Activated CD8-positive, alpha-beta memory T cell treated with anti-CD3 and anti-CD28 coated beads, Interleukin-2, amount 50 U/mL, for 24 hours (primary cell): Measurements from ENCODE around the gene SLC5A1.

Experiments
- DNase-seq: peaks from one replicate; pipeline ENCODE4 v3.0.0-alpha.2; 2020; ENCODE audit errors: extremely low read depth

SLC5A1 gene

DNA sequence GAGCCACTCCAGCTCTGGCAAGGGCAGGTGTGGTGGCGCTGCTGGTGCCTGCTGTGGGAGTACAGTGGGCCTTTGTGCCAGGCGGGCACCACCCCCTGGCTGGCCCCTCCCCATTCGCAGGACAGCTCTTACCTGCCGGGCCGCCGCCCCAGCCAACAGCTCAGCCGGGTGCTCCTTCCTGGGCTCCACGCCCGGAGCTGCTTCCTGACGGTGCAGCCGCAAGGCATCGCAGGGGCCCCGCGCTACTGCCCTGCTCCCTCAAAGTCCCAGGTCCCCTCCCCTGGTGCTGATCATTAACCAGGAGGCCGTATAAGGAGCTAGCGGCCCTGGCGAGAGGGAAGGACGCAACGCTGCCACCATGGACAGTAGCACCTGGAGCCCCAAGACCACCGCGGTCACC, at the start of gene SLC5A1:
TSS of gene SLC5A1 (plus strand) at position 338 of the 400 bp plus-strand sequence. CDS start at position 359, 21 bp downstream.
- no peak for DNase-seq

DNA sequence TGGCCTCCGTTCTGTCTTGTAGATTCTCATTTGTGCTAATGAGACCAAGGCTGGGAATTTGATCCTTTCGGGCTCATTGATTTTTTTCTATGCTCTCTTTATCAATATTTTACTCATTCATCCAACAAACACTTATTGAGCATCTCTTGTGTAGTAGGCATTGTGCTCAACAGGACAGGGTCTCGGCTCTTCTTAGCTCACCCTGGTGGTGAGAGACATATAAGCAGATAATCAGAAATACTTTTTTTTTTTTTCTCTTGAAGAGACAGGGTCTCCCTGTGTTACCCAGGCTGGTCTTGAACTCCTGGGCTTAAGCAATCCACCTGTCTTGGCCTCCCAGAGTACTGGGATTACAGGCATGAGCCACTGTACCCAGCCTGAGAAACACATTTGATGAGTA, 48.0 kb upstream of the SLC5A1 start:
- DNase-seq: no peak

DNA sequence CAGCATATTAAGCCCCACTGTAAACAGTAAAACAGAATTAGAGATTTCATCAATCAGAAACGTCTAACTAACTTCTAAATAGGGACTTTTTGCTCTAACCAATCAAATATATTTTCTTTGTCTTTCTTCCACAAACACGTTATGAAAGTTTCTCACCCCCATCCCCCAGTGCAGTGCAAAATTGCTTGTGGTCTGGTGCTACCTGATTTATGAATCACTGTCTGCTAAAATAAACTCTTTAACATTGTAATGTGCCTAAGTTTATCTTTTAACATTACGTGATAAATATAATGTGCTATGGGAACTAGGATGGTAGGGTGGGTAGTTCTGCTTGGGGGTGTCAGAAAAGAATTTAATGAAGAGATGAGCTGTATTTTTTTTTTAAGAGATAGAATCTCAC, 47.3 kb upstream of the SLC5A1 start:
- DNase-seq: no peak

DNA sequence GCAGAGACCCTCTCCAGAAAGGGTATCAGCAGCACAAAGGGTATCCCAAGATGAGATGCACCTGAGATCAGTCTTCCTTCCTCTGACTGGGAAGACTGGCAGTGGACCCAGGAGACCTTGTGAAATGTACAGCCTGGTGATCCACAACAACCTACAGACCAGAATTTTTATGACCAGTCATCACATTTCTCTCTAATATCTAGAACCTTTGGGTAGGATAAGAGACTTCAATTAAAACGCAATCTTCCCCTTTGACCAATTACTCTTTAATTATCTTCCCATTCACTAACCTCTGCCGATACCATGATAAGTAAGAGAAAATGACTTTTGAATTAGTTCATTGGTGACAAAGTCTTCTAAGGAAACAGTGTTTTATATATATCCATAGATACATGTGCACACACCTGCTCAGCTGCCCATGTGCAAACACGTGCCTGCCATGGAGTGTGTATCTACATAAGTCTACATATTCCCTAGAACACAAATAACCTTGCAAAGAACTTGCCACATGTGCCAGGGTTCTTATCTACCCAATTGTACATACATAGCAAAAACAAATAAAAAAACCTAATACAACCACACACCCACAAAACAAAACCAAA, 44.2 kb upstream of the SLC5A1 start:
- no peak for DNase-seq

DNA sequence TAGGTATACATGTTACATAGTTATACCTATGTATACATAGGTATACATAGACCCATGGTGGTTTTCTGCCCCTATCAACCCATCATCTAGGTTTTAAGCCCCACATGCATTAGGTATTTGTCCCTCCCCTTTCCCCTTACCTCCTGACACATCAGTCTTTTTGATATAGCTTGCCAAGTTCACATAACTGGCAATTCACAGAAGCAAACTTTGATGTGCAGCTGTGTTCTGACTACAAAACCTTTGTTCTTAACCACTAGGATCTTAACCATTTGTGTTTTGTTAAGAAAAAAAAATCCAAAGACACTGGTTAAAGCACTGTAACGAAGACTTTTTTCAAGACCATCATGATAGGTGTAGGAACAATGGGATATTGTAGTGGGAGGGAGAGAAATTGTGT, 42.9 kb upstream of the SLC5A1 start:
- DNase-seq: no peak

DNA sequence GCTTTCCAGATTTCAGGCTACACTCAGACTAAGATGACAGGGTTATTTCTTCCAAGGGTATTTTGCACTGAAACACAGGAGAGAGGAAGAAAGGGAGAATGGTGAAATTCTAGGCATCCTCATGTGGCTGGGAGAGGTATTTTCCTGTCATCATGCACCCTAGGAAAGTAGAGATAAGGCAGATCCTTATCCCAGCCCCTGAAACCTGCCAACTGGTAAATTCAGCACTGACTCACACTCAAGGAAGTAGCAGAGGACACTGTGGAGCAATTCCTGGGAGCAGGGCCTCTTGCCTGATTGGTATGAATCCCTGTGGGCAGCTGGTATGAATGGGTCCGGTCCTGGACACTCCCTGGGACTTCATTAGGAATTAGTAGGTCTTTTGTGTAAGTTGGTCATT, 37.6 kb upstream of the SLC5A1 start:
- no peak for DNase-seq

DNA sequence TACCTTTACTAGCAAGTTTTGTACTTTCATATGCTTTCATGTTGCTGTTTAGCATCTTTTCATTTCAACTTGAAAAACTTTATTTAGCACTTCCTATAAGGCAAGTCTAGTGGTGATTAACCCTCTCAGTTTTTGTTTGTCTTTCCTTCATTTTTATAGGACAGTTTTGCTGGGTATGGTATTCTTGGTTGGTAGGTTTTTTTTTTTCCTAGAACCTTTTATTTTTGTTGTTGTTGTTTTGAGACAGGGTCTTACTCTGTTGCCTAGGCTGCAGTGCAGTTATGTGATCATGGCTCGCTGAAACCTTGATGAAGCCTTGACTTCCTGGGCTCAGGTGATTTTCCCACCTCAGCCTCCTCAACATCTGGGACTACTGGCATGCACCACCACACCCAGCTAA, 29.9 kb upstream of the SLC5A1 start:
- DNase-seq: no peak

DNA sequence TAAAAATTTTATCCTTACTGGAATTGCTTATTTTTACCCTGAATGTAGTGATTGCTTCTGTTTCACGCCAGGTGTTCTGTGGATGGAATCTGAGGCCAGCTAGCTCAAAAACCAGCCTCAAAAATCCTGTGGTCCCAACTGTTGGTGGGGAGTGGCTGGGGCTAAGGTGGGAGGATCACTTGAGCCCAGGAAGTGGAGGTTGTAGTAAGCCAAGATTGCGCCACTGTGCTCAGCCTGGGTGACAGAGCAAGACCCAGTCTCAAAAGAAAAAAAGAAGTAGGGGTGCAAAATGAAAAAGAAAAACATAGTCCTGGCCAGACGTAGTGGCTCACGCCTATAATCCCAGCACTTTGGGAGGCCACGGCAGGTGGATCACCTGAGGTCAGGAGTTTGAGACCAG, 27.0 kb upstream of the SLC5A1 start:
- DNase-seq: no peak

DNA sequence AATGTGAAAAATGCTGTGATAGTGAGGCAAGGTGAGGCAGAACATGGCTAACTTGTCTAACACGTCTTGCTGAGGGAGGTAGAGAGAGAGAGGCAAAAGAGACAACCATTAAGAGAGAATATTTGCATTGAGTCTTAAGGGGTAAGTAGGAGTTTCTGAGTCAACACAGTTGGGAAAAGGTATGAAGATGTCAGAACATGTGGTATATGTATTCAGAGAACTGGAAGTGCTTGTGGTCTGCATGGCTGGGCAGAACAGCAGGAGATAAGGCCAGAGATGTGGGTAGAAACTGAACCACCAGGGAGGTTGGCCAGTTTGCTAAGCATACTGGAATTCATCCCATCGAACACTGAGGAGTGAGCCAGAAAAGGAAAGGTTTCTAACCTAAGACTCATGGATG, 25.0 kb upstream of the SLC5A1 start:
- DNase-seq: no peak

DNA sequence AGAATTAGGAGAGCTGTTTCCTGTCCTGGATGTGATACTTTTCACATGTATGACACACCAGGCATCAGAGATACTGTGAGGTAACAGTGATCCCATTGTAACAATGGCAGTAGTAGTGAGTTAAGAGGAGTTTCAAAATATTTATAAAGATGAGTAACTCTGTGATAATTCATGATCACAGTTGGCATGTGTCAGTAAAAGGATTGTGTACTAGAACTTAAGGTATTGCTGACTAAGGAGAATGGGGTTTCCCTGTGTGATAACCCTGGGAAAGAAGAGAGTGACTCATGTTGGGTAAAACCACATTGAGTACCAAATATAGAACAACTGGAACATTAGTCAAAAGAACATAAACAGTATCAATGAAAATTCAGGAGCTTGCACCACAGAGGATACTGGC, 22.9 kb upstream of the SLC5A1 start:
- no peak for DNase-seq

DNA sequence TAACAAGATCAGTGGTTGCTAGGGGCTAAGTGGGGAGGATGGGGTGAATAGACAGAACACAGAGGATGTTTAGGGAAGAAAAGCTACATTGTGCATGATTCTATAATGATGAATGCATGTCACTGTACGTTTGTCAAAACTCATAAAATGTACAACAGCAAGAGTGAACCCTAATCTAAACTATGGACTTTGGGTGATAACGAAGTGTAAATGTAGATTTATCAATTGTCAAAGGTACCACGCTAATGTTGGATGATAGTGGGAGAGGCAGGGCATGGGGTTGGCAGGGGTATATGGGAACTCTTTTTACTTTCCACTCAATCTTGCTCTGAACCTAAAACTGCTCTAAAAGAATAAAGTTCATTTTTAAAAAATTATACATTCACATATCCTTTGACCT, 21.3 kb upstream of the SLC5A1 start:
- DNase-seq: no peak

DNA sequence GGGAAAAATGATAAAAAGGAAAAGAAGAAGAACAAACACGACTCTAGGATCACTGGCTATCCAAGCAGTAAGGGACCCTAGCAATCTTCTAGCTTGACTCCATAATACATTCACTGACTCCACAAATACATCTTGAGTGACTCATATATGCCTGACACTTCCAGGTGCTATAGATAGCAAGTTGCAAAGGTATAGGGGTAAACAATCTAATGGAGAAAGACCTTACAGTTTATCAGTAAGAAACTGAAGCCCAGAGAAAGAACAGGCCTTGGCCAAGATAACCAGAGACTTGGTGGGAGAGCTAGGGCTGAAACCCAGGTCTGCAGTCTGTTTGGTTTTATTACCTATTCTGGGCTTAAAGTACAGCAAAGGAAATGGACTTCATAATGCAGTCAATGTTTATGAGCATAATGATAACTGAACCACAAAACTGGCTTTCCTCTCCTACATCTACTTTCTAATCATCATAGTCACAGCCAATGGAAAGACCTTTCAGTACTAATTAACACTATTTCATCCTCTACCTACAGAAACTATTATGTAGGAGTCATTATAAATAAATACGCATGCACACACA, 19.7 kb upstream of the SLC5A1 start:
- no peak for DNase-seq

DNA sequence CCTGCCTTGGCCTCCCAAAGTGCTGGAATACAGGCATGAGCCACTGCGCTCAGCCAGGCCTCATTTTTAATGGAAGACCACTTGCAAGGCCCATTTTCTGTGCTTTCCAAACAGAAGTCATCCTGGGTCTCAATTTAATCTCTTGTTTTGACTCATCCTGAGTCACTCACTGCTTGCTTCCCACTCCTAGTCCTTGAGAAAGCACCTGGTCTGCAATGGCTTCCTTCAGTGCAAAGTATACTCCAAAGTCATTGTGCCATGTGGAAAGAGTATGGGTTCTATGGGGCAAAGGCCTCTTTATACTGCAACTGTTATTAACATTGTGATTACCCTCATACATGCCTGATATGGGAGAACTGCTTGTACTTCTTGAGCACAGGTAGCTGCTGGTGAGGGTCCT, 18.3 kb upstream of the SLC5A1 start:
- no peak for DNase-seq

DNA sequence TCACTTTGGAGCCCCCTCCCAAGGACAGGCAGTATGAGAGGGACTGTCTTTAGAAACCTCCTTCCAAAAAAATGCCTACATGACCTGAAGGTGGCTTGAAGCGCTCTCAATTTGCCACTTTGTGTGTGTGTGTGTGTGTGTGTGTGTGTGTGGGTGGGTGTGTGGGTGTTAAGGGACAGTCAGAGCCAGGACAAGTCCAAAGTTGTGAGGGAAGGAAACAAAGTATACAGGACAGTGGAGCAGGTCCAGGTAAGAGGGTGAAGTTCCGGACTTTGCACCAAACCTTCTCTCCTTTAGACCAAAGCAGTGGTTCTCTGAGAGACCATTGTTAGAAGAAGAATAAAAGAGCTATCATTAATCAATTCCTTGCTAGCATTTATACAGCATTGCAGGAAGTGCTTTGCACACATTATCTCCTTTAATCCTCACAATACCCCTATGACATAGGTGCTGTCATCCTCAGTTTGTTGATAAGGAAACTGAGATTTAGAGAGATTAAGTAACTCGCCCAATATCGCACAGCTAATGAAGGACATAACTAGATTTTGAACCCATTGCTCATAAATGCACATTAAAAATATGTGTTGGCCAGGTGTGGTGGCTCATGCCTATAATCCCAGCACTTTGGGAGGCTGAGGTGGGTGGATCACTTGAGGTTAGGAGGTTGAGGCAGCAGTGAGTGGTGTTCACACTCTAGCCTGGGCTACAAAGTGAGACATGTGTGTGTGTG, 12.4 kb upstream of the SLC5A1 start:
- no peak for DNase-seq

DNA sequence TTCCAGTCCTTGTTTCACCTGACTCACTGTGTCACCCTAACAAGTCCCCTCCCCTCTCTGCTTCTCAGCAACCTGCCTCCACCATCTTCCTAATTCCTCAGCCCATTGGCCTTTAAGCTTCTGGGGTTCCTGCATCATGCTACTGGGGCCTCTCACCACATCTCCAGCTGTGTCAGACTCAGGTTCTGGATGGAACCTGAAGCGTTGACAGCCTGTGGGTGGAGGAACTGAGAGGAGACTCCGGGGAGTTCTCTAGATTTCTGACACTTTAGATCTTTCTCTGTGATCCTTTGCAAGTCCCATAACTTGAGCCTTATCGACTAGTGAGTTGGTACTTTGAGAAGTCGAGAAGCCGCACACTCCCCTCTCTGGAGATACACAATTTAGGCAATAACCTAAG, 11.6 kb upstream of the SLC5A1 start:
- no peak for DNase-seq

DNA sequence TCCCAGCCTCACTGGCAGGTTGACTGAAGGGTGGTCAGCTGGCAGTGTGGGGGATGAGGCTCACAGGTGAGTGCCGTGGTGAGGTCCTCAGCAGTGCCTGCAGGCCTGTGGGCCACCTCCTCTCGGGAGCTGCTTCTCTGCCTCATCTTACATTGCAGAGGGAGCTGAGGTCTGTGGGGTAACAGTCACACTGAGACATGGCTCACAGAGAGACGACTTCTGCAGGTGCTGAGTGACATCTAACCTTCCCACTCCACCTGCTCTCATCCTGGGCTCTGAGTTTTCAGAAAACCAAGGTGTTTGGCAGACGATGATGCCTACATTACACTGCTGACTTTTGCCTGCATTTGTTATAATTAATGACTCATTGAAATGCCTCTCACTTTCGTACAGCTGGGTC, 8.8 kb upstream of the SLC5A1 start:
- DNase-seq: no peak

DNA sequence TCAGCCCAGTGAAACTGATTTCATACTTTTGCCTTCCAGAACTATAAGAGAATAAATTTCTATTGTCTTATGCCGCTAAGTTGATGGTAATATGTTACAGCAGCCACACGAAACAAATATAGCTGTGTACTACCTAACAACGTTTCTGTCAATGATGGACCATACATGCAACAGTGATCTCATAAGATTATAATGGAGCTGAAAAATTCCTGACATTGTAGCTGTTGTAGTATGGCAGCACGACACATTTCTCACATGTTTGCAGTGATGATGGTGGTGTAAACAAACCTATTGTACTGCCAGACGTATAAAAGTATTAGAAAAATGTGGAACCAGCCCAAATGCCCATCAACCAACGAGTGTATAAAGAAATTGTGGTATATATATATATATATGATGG, 5.8 kb upstream of the SLC5A1 start:
- no peak for DNase-seq

DNA sequence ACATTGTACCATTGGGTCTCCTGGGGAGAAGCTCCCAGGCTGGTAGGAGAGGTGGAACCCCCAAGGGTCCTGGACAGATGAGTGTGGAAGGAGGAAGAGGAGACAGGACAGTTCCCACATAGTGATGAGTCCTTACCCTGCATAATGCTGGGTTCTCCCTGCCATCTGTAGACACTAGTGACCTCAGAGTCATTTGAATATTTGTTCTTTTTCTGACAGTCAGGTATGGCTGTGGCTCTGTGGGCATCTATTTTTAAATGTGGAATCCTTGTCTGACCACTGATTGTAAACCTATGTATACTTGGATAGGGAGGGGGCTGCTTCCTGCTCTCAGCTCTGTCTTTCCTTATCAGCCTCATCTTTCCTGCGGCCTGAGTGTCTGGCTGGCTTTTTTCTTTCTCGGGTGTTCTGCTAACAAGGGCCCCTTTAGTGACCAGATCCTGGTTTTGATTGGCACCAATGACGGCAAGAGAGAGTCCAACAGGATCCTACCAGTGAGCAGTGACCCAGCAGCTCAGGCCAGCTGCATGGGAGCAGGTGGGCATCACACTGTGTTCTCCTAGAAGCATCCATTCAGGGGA, 2.6 kb upstream of the SLC5A1 start:
- no peak for DNase-seq

DNA sequence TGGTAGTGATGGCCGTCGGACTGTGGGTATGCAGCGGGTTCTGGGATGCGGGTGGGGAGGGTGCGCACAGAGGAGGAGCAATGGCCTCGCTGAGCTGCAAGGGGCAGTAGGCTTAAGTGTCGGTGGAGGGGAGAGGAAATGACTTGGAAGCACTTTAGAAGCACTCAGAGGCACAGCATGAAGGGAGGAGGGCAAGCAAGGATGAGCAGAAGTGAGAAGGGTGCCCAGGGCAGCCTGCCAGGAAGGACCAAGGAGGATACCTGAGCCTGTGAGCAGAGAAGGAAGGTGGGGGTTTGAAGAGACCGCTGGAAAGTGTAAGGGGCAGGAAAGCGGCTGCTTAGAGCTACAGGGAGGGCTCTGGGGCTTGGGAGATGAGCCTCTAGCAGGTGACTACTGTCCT, 330 bp downstream of the SLC5A1 start:
- DNase-seq: no peak

DNA sequence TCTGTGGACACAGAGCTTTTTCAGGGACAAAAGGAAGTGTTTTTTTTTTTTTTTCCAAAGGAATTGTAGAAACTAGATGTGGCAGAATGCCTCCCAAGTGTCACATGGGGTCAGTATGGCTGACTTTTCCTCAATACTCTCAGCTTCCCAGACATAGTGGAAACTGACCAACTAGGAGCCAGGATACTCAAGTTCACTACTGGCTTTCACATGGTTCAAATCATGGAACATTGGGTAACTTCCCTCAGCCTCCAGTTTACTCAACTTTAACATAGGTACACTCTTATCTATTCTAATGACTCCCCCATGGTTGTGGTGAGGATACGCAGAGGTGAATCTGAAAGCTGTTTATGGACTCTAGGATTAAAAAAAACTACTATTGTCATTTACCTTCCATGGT, 1.4 kb downstream of the SLC5A1 start:
- no peak for DNase-seq

DNA sequence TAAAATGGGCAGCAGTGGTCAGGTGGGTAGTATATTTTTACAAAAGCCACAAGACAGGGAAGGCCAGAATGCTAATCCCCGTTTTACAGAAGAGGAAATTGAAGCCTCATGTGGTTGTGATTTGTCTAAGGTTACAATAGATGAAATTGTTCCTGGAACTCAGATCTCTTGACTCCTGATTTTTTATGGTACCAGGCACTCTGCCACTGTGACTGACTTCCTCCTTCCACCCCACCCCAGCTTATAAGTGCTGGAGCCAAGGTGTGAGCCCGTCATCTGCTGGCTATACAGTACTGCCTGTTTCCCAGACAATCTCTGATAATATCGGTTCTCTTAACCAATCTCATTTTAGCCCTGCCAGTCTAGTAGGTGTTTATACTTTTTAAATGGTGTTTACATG, 1.9 kb downstream of the SLC5A1 start:
- DNase-seq: no peak

DNA sequence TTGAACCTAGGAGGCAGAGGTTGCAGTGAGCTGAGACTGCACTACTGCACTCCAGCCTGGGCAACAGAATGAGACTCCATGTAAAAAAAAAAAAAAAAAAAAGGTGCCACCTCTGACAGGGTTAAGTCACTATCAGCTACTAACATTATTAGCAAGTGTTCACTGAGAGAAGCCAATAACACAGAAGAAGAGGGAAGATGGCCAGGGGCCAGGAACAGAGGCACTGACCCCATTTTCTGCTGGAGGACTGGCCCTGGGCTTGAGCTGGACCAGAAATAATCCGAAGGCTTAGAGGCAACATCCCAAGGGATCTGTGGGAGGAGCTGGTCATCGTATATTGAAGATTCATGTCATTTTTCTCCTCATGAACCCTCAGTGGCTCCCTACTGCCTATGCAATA, 5.0 kb downstream of the SLC5A1 start:
- no peak for DNase-seq
